ENCODE results near the gene NEK4. TPM values are rescaled to one million over a fixed set of nuclear protein-coding genes. Genes with fewer than 3 reads are reported as not detected.

NEK4 gene
- polyA plus RNA-seq, 1 of the 3 experiments (the other 2 are of a cell fraction) = 8.8 TPM

DNA sequence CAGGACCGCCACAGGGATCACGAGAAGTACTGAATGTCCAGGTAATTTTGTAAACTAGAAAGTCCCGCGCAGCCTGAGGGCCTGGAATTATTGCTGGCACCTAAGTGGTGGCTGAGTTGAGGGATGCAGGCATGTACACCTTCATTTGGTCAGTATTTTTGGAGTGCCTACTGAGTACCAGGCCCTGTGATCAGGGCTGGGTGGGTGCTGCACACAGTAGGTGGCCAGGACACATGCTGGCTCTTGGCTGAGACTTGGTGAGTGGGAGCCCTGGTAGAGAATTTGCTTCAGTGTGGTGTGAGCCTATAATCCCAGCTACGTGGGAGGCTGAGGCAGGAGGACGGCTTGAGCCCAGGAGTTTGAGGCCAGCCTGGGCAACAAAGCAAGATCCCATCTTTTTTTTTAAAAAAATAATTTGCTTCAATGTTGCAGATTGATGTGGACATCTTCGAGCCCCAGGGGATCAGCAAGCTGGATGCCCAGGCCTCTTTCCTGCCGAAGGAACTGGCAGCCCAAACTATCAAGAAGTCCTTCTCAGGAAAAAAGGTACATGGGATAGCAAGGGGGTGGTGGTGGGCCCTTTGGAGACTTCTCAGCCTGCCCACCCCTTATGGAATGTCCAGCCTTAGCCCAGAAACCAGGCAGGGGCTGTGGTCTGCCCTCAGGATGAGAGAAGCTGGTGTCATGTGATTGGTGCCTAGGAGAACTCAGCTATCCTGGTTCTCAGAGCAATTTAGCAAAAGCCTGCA, 9.3 kb upstream of the NEK4 start:
- Histone ChIP-seq H3K9me2 (no peaks in the 10 kb centered on the region), H3K4me1 (ENCODE audit: control insufficient read depth in 1 of 2, insufficient read depth in 2 of 2, low read depth in 1 of 2, low read length in 1 of 2) (peaks cover 0 to 10% of the 10 kb centered on the region in 2 experiments; a peak in 1 of 4 replicates), H3K36me3 (replicated peaks in 1 of 2; ENCODE audit: control insufficient read depth in 1 of 2, insufficient read depth in 2 of 2, low read length in 1 of 2) (no peaks in the 10 kb centered on the region), H3K9ac (no peak overlapping the region), H3F3A (replicated peaks; ENCODE audit: insufficient read depth) (no peaks in the 10 kb centered on the region), H3K79me2 (ENCODE audit: insufficient read depth) (no peaks in the 10 kb centered on the region), H2AFZ (ENCODE audit: low read depth) (no peak overlapping the region), H3K27me3 (ENCODE audit: insufficient read depth) (peaks cover 13% of the 10 kb centered on the region; the same call in 1 of the 2 replicates), H3K4me3 (ENCODE audit: low read depth in 2 of 2, low read length in 1 of 2) (no peak overlapping the region), H3K4me2 (no peak overlapping the region), H3K9me3 (no peaks in the 10 kb centered on the region), H4K20me1 (ENCODE audit: insufficient read depth) (no peaks in the 10 kb centered on the region), H3K27ac (ENCODE audit: low read depth in 2 of 2, low read length in 1 of 2) (no peak overlapping the region)
- WGBS (ENCODE audit: low lambda C conversion rate) = 35% methylated on average over 5 of the region's 8 CpGs
- no peak for DNase-seq
- TF ChIP-seq TCF12 (IDR thresholded peaks at IDR 0.05) (no peak), YY1 (IDR thresholded peaks at IDR 0.05; ENCODE audit: low read depth) (no peak), RXRA (IDR thresholded peaks at IDR 0.05; ENCODE audit: borderline replicate concordance, low read depth) (no peak), CHD2 (IDR thresholded peaks at IDR 0.05; ENCODE audit: low read length, partially characterized antibody) (no peak)
- TF ChIP-seq, protein P1, sequence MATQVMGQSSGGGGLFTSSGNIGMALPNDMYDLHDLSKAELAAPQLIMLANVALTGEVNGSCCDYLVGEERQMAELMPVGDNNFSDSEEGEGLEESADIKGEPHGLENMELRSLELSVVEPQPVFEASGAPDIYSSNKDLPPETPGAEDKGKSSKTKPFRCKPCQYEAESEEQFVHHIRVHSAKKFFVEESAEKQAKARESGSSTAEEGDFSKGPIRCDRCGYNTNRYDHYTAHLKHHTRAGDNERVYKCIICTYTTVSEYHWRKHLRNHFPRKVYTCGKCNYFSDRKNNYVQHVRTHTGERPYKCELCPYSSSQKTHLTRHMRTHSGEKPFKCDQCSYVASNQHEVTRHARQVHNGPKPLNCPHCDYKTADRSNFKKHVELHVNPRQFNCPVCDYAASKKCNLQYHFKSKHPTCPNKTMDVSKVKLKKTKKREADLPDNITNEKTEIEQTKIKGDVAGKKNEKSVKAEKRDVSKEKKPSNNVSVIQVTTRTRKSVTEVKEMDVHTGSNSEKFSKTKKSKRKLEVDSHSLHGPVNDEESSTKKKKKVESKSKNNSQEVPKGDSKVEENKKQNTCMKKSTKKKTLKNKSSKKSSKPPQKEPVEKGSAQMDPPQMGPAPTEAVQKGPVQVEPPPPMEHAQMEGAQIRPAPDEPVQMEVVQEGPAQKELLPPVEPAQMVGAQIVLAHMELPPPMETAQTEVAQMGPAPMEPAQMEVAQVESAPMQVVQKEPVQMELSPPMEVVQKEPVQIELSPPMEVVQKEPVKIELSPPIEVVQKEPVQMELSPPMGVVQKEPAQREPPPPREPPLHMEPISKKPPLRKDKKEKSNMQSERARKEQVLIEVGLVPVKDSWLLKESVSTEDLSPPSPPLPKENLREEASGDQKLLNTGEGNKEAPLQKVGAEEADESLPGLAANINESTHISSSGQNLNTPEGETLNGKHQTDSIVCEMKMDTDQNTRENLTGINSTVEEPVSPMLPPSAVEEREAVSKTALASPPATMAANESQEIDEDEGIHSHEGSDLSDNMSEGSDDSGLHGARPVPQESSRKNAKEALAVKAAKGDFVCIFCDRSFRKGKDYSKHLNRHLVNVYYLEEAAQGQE (IDR thresholded peaks at IDR 0.05; ENCODE audit: low read depth, low read length) = no peak
- ChIA-PET POLR2A (interaction anchor here (0.8 to 1.3 kb wide), 2 partner anchors 10 to 12 kb away, joined by 6 read pairs; partner anchors contain the start of gene NEK4), CTCF (interaction anchor here (1.2 to 1.4 kb wide), 2 partner anchors 19 to 38 kb away, joined by 5 read pairs; no protein-coding TSS in a partner anchor)

DNA sequence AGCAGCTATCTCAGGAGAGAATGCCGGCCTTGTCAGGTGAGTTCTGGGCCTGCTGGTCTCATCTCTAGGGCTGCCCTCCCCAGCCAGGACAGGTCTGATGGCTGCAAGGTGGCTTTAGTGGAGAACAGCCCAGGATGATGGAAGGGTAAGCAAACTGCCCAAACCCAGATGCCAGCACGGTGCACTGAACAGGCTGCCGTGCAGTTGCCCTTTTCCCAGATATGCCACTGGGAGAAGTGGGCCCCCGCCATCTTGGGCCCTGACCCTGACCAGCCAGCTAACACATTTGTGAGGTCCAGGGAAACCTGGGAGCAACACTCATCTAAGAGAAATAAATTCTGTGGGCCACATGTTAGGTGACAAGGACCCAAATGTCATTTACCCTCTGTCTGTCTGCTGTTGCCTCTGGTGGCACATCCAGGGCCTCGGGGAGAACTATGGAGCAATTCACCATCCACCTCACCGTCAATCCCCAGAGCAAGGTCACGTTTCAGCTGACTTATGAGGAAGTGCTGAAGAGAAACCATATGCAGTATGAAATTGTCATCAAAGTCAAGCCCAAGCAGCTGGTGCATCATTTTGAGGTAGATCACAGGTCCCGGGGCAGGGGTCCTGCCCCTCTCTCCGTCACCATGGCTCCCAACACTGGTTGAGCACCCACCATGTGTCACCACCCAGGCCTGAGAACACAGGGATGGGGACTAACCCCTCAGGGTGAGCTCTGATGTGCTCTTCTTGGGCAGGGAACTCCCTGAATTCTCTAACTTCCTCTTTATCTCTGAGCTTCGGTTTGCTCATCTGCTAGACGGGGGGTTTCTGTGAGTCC, 8.5 kb upstream of the NEK4 start:
- WGBS (ENCODE audit: low lambda C conversion rate) = 67% methylated on average over 5 of the region's 11 CpGs
- TF ChIP-seq RAD21 (IDR thresholded peaks at IDR 0.05; ENCODE audit: low read length) = no peak
- Histone ChIP-seq H3K79me2 (ENCODE audit: insufficient read depth) (no peaks in the 10 kb centered on the region), H3K36me3 (replicated peaks in 1 of 2; ENCODE audit: control insufficient read depth in 1 of 2, insufficient read depth in 2 of 2, low read length in 1 of 2) (no peaks in the 10 kb centered on the region), H3K4me3 (ENCODE audit: low read depth in 2 of 2, low read length in 1 of 2) (no peak overlapping the region), H3K4me2 (no peak overlapping the region), H3K27ac (ENCODE audit: low read depth in 2 of 2, low read length in 1 of 2) (no peak overlapping the region), H3K27me3 (ENCODE audit: insufficient read depth) (peaks cover 13% of the 10 kb centered on the region; the same call in 1 of the 2 replicates), H3K4me1 (ENCODE audit: control insufficient read depth in 1 of 2, insufficient read depth in 2 of 2, low read depth in 1 of 2, low read length in 1 of 2) (peaks cover 0 to 10% of the 10 kb centered on the region in 2 experiments; a peak in 1 of 4 replicates), H3K9ac (no peak overlapping the region), H2AFZ (ENCODE audit: low read depth) (no peak overlapping the region), H3K9me3 (no peaks in the 10 kb centered on the region), H3F3A (replicated peaks; ENCODE audit: insufficient read depth) (no peaks in the 10 kb centered on the region), H4K20me1 (ENCODE audit: insufficient read depth) (no peaks in the 10 kb centered on the region), H3K9me2 (no peaks in the 10 kb centered on the region)
- no peak for DNase-seq
- POLR2A ChIA-PET = interaction anchor here (1.3 kb wide), 1 partner anchor 9 kb away, joined by 6 read pairs; the partner anchor contains the start of gene NEK4
- CTCF ChIA-PET = interaction anchor here (1.2 to 1.4 kb wide), 2 partner anchors 20 to 37 kb away, joined by 5 read pairs; no protein-coding TSS in a partner anchor
